Vagina (tissue), 2 donors: ENCODE results near the gene DGKI.

Experiments used
- CTCF ChIP-seq, 3 experiments: fragments of 450-650 bp in 2 of 3; fragments of 200-600 bp in 1 of 3; sonication (generic) in 1 of 3; IDR thresholded peaks; one replicate each; pipeline ENCODE4 v1.5.1; 2017 to 2019; ENCODE audit warnings: antibody characterized with exemption in 3 of 3, mild to moderate bottlenecking in 2 of 3, moderate library complexity in 2 of 3
- POLR2A ChIP-seq, 2 donors: fragments of 450-650 bp; IDR thresholded peaks; one replicate each; pipeline ENCODE4 v1.6.1; 2017; ENCODE audit warnings: antibody characterized with exemption in 2 of 2, mild to moderate bottlenecking in 2 of 2, moderate library complexity in 2 of 2
- POLR2AphosphoS5 ChIP-seq, 2 donors: sonication (generic); formaldehyde crosslinking; IDR thresholded peaks; one replicate each; pipeline ENCODE4 v1.9.0; 2017; ENCODE audit warnings: antibody characterized with exemption in 2 of 2, mild to moderate bottlenecking in 2 of 2, low read depth in 1 of 2; ENCODE audit not compliant: insufficient read depth in 1 of 2

- no peak for TF ChIP-seq CTCF (IDR thresholded peaks at IDR 0.05)
- no peak for TF ChIP-seq POLR2A (IDR thresholded peaks at IDR 0.05)
- no peak for TF ChIP-seq POLR2AphosphoS5 (IDR thresholded peaks at IDR 0.05; ENCODE audit: insufficient read depth in 1 of 2, low read depth in 1 of 2)
Observed at GRCh38 chr7:137715533-137715932, 131.2 kb downstream of the DGKI start.
